Endothelial cell of umbilical vein (primary cell): Measurements from ENCODE around the gene DECR2. TPM values are rescaled to one million over a fixed set of nuclear protein-coding genes. Genes with fewer than 3 reads are reported as not detected.

Experiments used
- BruUV-seq: library from RNA; stranded (reverse); fragments of 400-500 nt; replicated peaks from 2 replicates; lab custom pipeline; 2021; lab: Mats Ljungman, UMichigan
- CTCF ChIA-PET: fragments of 300-600, 350-600 bp; sonication (Branson Sonifier 250); formaldehyde crosslinking; loops from one replicate; lab custom pipeline; 2021; ENCODE audit warnings: antibody characterized with exemption, inconsistent platforms; lab: Charles Lee
- POLR2A ChIA-PET: fragments of 300-600, 350-600 bp; sonication (Branson Sonifier 250); formaldehyde crosslinking; loops from one replicate; lab custom pipeline; 2021; ENCODE audit warnings: antibody characterized with exemption, inconsistent platforms; lab: Charles Lee
- DNase-seq: peaks from one replicate; pipeline ENCODE4 v3.0.0-alpha.2; 2011; ENCODE audit warnings: low read depth, low spot score
- FAIRE-seq: peaks from 2 replicates; lab custom pipeline; 2011; peaks lifted over from hg19 to GRCh38; lab: Jason Lieb, UNC
- H2AFZ ChIP-seq: 2 replicates; pipeline ENCODE4 v1.6.0; 2012; ENCODE audit warnings: low read depth, low read length, control low read depth, inconsistent platforms
- H3K27ac ChIP-seq: 2 replicates; pipeline ENCODE4 v1.5.1; 2011; ENCODE audit warnings: low read depth, mild to moderate bottlenecking, control low read depth, low read length, moderate library complexity; ENCODE audit not compliant: insufficient read depth
- H3K27me3 ChIP-seq, 2 experiments: 2 replicates each; pipeline versions ENCODE4 v1.6.0 to v1.6.1; 2011; ENCODE audit warnings: low read length in 2 of 2, mixed read lengths in 1 of 2; ENCODE audit not compliant: control insufficient read depth in 2 of 2, insufficient read depth in 2 of 2
- H3K36me3 ChIP-seq, 2 experiments: 2 replicates in 1 of 2; 3 replicates in 1 of 2; pipeline ENCODE4 v1.5.1; 2011; ENCODE audit warnings: low read length in 2 of 2, mild to moderate bottlenecking in 1 of 2, moderate library complexity in 1 of 2; ENCODE audit not compliant: control insufficient read depth in 2 of 2, insufficient read depth in 2 of 2; ENCODE audit errors: extremely low read depth in 1 of 2
- H3K4me1 ChIP-seq: 3 replicates; pipeline ENCODE4 v1.5.1; 2011; ENCODE audit warnings: mild to moderate bottlenecking, low read length; ENCODE audit not compliant: control insufficient read depth, insufficient read depth; ENCODE audit errors: extremely low read depth
- H3K4me2 ChIP-seq: 2 replicates; pipeline ENCODE4 v1.6.1; 2011; ENCODE audit warnings: low read length, control low read depth, mixed read lengths; ENCODE audit not compliant: insufficient read depth
- H3K4me3 ChIP-seq, 3 experiments: fragments of 200-600 bp in 1 of 3; sonication (generic), shearing (Covaris generic) in 1 of 3; replicated peaks in 1 of 3; 2 replicates each; pipeline ENCODE4 v1.5.1; 2011 to 2016; ENCODE audit warnings: control low read depth in 3 of 3, low read length in 3 of 3, mild to moderate bottlenecking in 2 of 3, inconsistent platforms in 1 of 3, low read depth in 1 of 3, moderate library complexity in 1 of 3; ENCODE audit not compliant: insufficient read depth in 1 of 3
- H3K79me2 ChIP-seq: 2 replicates; pipeline ENCODE4 v1.6.0; 2012; ENCODE audit warnings: low read length, inconsistent platforms; ENCODE audit not compliant: control insufficient read depth, insufficient read depth
- H3K9ac ChIP-seq: replicated peaks from 2 replicates; pipeline ENCODE3; 2011; ENCODE audit warnings: low read length, control low read depth; ENCODE audit not compliant: insufficient read depth; ENCODE audit errors: extremely low read depth
- H3K9me1 ChIP-seq: replicated peaks from 3 replicates; pipeline ENCODE4 v1.6.0; 2011; ENCODE audit warnings: mild to moderate bottlenecking, low read length; ENCODE audit not compliant: control insufficient read depth, insufficient read depth; ENCODE audit errors: extremely low read depth
- H3K9me3 ChIP-seq: replicated peaks from 2 replicates; pipeline ENCODE4 v1.5.1; 2012; ENCODE audit warnings: low read length, inconsistent platforms; ENCODE audit not compliant: control insufficient read depth, insufficient read depth
- H4K20me1 ChIP-seq: replicated peaks from 2 replicates; pipeline ENCODE3; 2011; ENCODE audit warnings: mild to moderate bottlenecking, low read length; ENCODE audit not compliant: control insufficient read depth, insufficient read depth; ENCODE audit errors: extremely low read depth
- EZH2 ChIP-seq: IDR thresholded peaks from 2 replicates; pipeline ENCODE4 v1.6.1; 2012; ENCODE audit warnings: borderline replicate concordance, low read depth, mild to moderate bottlenecking, moderate library complexity, low read length, inconsistent platforms; ENCODE audit not compliant: severe bottlenecking
- FOS ChIP-seq: IDR thresholded peaks from 2 replicates; pipeline ENCODE4 v1.6.1; 2011; ENCODE audit warnings: mild to moderate bottlenecking, low read length, moderate library complexity, borderline replicate concordance; ENCODE audit not compliant: insufficient read depth
- JUN ChIP-seq: IDR thresholded peaks from 2 replicates; pipeline ENCODE4 v1.6.1; 2011; ENCODE audit warnings: borderline replicate concordance, low read depth; ENCODE audit not compliant: insufficient read length, insufficient read depth
- MYC ChIP-seq: IDR thresholded peaks from one replicate; pipeline ENCODE4 v1.6.1; 2011; ENCODE audit warnings: mild to moderate bottlenecking, low read depth, low read length
- POLR2AphosphoS5 ChIP-seq: IDR thresholded peaks from 2 replicates; pipeline ENCODE4 v1.6.1; 2012; ENCODE audit warnings: low read depth, mild to moderate bottlenecking, control low read depth, low read length, moderate library complexity; ENCODE audit not compliant: insufficient read depth
- dilution Hi-C: fragments of 300-500 bp; cut with MboI; formaldehyde crosslinking; loops from one replicate; pipeline ENCODE4 v1.15.0; 2019; ENCODE audit warnings: low sequenced_read_pairs; ENCODE audit not compliant: extremely low pct_ligation_motif_present
- intact Hi-C: fragments of 100-400 bp; cut with micrococcal nuclease; formaldehyde crosslinking; loops from one replicate; pipeline ENCODE4 v1.10.0; 2022
- polyA plus RNA-seq, 4 experiments: library from polyadenylated mRNA; depleted of rRNA in 3 of 4; stranded (reverse) in 3 of 4; unstranded in 1 of 4; fragments of >200 nt; gene quantifications; 2 replicates each; pipeline versions ENCODE4 v1.2.1 to v1.2.3, GENCODE V29; 2011 to 2012; ENCODE audit warnings: missing spikeins in 1 of 4
- total RNA-seq: library from RNA; stranded (reverse); gene quantifications from 2 replicates; pipeline ENCODE4 v1.2.3, GENCODE V29; 2021
- TF ChIP-seq, protein P1 (sequence below): IDR thresholded peaks from 2 replicates; pipeline ENCODE4 v1.6.1; 2011; ENCODE audit not compliant: insufficient read depth, insufficient read length
- TF ChIP-seq, protein P2 (sequence below), 2 donors: IDR thresholded peaks; 1 replicate in 1 of 2; 2 replicates in 1 of 2; pipeline ENCODE4 v1.5.1; 2011; ENCODE audit warnings: low read length in 2 of 2, mild to moderate bottlenecking in 2 of 2, moderate library complexity in 2 of 2, control low read depth in 1 of 2, inconsistent platforms in 1 of 2, low read depth in 1 of 2; ENCODE audit not compliant: insufficient read depth in 1 of 2; ENCODE audit errors: extremely low read depth in 1 of 2

Gene DECR2
- total and polyA plus RNA-seq, 2 donors (not counting 3 experiments of a cell fraction or from before 2014, with no cell fraction given) = 28.3 to 46.5 TPM

DNA sequence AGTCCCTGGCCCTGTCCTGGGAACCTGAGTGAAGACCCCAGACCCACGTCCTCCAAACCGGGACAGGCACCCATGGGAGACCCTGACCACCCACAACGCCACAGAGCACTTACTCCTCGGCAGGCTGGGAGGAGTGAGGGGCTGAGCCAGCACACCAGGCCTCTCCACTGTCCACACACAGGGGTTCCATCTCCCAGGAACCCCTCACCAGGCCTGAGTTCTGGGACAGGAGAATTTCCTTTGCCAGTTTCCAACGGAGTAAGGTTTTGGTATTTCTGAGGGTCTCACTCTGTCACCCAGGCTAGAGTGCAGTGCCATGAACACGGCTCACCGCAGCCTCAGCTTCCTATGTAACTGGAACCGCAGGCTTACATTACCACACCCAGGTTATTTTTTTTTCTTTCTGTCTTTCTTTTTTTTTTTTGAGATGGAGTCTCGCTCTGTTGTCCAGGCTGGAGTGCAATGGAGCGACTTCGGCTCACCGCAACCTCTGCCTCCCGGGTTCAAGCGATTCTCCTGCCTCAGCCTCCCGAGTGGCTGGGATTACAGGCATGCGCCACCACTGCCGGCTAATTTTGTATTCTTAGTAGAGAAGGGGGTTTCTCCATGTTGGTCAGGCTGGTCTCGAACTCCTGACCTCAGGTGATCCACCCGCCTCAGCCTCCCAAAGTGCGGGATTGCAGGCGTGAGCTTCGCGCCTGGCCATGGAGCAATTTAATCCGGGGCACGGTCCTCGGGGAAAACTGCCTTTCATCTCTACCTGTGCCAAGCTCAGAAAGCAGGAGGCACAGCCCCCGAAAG is 21.5 kb upstream of the DECR2 start:
- no peak overlapping the region for H3K27ac ChIP-seq
- H3K9me3 ChIP-seq = no peaks in the 10 kb centered on the region
- ChIA-PET POLR2A (no interaction called here), CTCF (interaction anchor here (1.2 to 2.5 kb wide), 3 partner anchors 10 to 108 kb away, joined by 4 to 7 read pairs (median 4); partner anchors contain the start of gene MRPL28)
- H3K9me1 ChIP-seq = no peaks in the 10 kb centered on the region
- H3K36me3 ChIP-seq = peaks cover 0 to 18% of the 10 kb centered on the region in 2 experiments
- FAIRE-seq (no peak), DNase-seq (no peak)
- H3K4me2 ChIP-seq = peak overlapping the region; percentile 47
- TF ChIP-seq JUN (no peak), FOS (no peak), MYC (no peak)
- TF ChIP-seq, protein P1, sequence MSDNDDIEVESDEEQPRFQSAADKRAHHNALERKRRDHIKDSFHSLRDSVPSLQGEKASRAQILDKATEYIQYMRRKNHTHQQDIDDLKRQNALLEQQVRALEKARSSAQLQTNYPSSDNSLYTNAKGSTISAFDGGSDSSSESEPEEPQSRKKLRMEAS = no peak
- dilution Hi-C loops (no loop called here), intact Hi-C loops (no loop called here)
- H2AFZ ChIP-seq = no peak overlapping the region
- peaks cover 20% of the 10 kb centered on the region for H3K4me1 ChIP-seq
- no peak overlapping the region for H3K9ac ChIP-seq
- H3K27me3 ChIP-seq = no peaks in the 10 kb centered on the region
- H3K79me2 ChIP-seq = peaks cover 26% of the 10 kb centered on the region
- no peaks in the 10 kb centered on the region for H4K20me1 ChIP-seq
- no TSS peak for BruUV-seq
- peak overlapping the region in 1 of 3 experiments; percentile 93 for H3K4me3 ChIP-seq

DNA sequence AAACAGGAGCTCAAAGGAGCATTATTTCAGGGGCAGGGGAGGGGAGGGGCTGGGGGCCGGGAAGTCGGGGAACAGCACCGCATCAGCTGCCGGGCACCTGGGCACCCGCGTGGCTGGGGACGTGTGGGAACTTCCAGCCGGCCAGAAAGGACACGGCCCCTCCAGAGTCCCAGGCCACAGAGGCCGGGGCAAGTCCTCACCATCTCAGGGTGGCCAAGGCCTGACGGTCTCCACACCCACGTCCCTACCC is 21.0 kb upstream of the DECR2 start:
- Histone ChIP-seq H3K9ac (peak overlapping the region; percentile 64), H4K20me1 (no peaks in the 10 kb centered on the region), H3K9me3 (no peaks in the 10 kb centered on the region), H3K4me3 (peak overlapping the region; percentile 60 to 93 (median 83)), H3K36me3 (peaks cover 0 to 18% of the 10 kb centered on the region in 2 experiments), H3K79me2 (peaks cover 26% of the 10 kb centered on the region), H3K4me2 (peak overlapping the region; percentile 47), H3K27ac (no peak overlapping the region), H2AFZ (no peak overlapping the region), H3K4me1 (peaks cover 20% of the 10 kb centered on the region), H3K27me3 (no peaks in the 10 kb centered on the region), H3K9me1 (no peaks in the 10 kb centered on the region)
- intact Hi-C loops (loop anchor here (1.0 kb wide), 1 partner anchor 10 kb away; the partner anchor contains the start of gene MRPL28), dilution Hi-C loops (no loop called here)
- BruUV-seq = no TSS peak
- ChIA-PET CTCF (interaction anchor here (1.9 to 2.5 kb wide), 3 partner anchors 17 to 107 kb away, joined by 4 to 8 read pairs (median 7); no protein-coding TSS in a partner anchor), POLR2A (no interaction called here)
- FAIRE-seq = no peak
- no peak for TF ChIP-seq EZH2
- TF ChIP-seq, protein P1 = no peak
- no peak for TF ChIP-seq JUN
- TF ChIP-seq, protein P2, sequence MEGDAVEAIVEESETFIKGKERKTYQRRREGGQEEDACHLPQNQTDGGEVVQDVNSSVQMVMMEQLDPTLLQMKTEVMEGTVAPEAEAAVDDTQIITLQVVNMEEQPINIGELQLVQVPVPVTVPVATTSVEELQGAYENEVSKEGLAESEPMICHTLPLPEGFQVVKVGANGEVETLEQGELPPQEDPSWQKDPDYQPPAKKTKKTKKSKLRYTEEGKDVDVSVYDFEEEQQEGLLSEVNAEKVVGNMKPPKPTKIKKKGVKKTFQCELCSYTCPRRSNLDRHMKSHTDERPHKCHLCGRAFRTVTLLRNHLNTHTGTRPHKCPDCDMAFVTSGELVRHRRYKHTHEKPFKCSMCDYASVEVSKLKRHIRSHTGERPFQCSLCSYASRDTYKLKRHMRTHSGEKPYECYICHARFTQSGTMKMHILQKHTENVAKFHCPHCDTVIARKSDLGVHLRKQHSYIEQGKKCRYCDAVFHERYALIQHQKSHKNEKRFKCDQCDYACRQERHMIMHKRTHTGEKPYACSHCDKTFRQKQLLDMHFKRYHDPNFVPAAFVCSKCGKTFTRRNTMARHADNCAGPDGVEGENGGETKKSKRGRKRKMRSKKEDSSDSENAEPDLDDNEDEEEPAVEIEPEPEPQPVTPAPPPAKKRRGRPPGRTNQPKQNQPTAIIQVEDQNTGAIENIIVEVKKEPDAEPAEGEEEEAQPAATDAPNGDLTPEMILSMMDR (IDR thresholded peaks at IDR 0.05; ENCODE audit: extremely low read depth in 1 of 2, insufficient read depth in 1 of 2, low read depth in 1 of 2, low read length in 2 of 2) = no peak
- no peak for TF ChIP-seq POLR2AphosphoS5
- DNase-seq = no peak
